Measurements from ENCODE around the gene KIR2DL4.

DNA sequence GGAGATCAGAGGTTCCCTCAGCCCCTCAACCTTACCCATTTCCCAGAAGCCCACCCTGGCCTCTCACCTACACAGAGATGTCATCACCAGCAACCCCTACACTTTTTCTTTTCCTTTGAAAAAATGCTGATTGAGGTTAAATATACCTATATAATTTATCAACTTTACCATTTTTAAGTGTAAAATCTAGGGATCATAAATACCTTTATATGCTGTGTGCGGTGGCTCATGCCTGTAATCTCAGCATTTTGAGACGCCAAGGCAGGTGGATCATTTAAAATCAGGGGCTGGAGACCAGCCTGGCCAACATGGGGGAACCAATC, 3.1 kb downstream of the KIR2DL4 start:
- TF ChIP-seq EZH2 (IDR thresholded peaks at IDR 0.05; ENCODE audit: low read length, missing control alignments) = no peak
- TF ChIP-seq, protein P1, sequence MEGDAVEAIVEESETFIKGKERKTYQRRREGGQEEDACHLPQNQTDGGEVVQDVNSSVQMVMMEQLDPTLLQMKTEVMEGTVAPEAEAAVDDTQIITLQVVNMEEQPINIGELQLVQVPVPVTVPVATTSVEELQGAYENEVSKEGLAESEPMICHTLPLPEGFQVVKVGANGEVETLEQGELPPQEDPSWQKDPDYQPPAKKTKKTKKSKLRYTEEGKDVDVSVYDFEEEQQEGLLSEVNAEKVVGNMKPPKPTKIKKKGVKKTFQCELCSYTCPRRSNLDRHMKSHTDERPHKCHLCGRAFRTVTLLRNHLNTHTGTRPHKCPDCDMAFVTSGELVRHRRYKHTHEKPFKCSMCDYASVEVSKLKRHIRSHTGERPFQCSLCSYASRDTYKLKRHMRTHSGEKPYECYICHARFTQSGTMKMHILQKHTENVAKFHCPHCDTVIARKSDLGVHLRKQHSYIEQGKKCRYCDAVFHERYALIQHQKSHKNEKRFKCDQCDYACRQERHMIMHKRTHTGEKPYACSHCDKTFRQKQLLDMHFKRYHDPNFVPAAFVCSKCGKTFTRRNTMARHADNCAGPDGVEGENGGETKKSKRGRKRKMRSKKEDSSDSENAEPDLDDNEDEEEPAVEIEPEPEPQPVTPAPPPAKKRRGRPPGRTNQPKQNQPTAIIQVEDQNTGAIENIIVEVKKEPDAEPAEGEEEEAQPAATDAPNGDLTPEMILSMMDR (conservative IDR thresholded peaks at IDR 0.05 in 1 of 2, IDR thresholded peaks at IDR 0.05 in 1 of 2; ENCODE audit: low read depth in 1 of 2, low read length in 2 of 2) = no peak

Data from fibroblast of lung (primary cell).